ENCODE data around the gene YIPF2. TPM values are rescaled to one million over a fixed set of nuclear protein-coding genes. Genes with fewer than 3 reads are reported as not detected.

The YIPF2 gene
- total RNA-seq, 1 donor from 2014 or later, result 47.2 TPM

DNA sequence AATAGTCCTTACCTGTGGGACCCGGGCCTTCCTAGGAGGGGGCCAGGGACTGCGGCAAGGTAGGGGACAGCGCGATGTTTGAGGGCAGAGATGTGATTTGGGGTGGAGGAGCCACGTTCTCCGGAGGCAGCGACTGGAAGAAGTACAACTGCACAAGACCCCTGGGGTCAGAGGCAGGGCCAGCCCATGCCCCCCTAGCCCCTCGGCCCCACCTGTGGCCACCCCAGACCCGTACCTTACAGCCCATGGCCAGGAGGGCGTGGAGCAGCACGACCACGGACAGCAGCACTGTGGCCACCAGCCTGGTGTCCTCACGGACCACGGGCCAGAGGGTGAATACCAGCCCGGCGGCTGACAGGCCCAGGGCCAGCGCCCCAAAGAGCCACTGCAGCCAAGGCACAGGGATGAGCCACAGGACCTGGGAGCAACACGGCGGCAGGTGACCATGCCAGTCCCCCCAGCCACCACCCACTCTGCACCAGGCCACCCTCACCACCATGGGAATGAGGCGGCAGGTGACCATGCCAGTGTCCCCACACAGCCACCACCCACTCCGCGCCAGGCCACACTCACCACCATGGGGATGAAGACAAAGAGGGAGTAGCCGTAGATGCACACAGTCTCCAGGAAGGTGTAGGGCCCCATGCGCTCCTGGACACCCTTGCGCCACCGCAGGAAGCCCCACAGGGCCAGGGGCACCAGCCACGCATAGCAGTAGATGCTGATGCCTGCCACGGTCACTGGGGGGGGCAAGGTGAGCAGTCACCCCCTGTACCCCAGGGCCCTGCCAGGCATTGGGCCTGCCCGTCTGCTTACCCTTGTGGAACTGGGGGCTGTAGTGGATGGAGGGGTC, 5.0 kb downstream of the YIPF2 start:
- peaks cover 20% of the 10 kb centered on the region for H3K27me3 Mint-ChIP-seq (ENCODE audit: unreplicated experiment)
- TF ChIP-seq, protein P1, sequence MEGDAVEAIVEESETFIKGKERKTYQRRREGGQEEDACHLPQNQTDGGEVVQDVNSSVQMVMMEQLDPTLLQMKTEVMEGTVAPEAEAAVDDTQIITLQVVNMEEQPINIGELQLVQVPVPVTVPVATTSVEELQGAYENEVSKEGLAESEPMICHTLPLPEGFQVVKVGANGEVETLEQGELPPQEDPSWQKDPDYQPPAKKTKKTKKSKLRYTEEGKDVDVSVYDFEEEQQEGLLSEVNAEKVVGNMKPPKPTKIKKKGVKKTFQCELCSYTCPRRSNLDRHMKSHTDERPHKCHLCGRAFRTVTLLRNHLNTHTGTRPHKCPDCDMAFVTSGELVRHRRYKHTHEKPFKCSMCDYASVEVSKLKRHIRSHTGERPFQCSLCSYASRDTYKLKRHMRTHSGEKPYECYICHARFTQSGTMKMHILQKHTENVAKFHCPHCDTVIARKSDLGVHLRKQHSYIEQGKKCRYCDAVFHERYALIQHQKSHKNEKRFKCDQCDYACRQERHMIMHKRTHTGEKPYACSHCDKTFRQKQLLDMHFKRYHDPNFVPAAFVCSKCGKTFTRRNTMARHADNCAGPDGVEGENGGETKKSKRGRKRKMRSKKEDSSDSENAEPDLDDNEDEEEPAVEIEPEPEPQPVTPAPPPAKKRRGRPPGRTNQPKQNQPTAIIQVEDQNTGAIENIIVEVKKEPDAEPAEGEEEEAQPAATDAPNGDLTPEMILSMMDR (IDR thresholded peaks at IDR 0.05; ENCODE audit: partially characterized antibody, unreplicated experiment), result no peak
- H3K27ac Mint-ChIP-seq (ENCODE audit: unreplicated experiment), result no peak overlapping the region
- no peak overlapping the region for H3K4me3 Mint-ChIP-seq (ENCODE audit: unreplicated experiment)
- DNase-seq, result no peak
- peaks cover 5% of the 10 kb centered on the region for H3K4me1 Mint-ChIP-seq (ENCODE audit: low read depth, unreplicated experiment)
- H3K36me3 Mint-ChIP-seq (ENCODE audit: unreplicated experiment), result no peaks in the 10 kb centered on the region
- peaks cover 17% of the 10 kb centered on the region for H3K9me3 Mint-ChIP-seq (ENCODE audit: unreplicated experiment)

DNA sequence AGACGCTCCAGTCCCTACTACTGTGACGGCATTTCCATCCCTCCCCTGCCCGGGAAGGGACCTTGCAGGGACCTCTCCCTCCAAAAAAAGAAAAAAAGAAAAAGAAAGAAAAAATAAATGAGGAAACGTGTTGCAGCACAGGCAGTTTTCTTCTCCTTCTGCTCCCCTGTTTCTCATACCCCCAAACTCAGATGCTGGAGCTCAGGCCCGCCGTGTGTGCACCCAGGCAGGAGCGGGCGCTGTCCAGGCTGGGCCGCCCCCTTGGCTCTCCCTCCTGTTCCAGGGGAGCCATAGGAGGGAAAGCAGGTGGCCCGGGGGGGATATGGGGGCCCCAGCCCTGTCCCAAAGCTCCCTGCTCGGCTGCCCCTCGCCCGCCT, 5.8 kb downstream of the YIPF2 start:
- no peak overlapping the region for H3K4me3 Mint-ChIP-seq (ENCODE audit: unreplicated experiment)
- H3K36me3 Mint-ChIP-seq (ENCODE audit: unreplicated experiment), result no peaks in the 10 kb centered on the region
- no peak for DNase-seq
- peaks cover 15% of the 10 kb centered on the region for H3K9me3 Mint-ChIP-seq (ENCODE audit: unreplicated experiment)
- peaks cover 2% of the 10 kb centered on the region for H3K4me1 Mint-ChIP-seq (ENCODE audit: low read depth, unreplicated experiment)
- H3K27me3 Mint-ChIP-seq (ENCODE audit: unreplicated experiment), result peaks cover 20% of the 10 kb centered on the region
- TF ChIP-seq, protein P1 (IDR thresholded peaks at IDR 0.05; ENCODE audit: partially characterized antibody, unreplicated experiment), result no peak
- no peak overlapping the region for H3K27ac Mint-ChIP-seq (ENCODE audit: unreplicated experiment)

DNA sequence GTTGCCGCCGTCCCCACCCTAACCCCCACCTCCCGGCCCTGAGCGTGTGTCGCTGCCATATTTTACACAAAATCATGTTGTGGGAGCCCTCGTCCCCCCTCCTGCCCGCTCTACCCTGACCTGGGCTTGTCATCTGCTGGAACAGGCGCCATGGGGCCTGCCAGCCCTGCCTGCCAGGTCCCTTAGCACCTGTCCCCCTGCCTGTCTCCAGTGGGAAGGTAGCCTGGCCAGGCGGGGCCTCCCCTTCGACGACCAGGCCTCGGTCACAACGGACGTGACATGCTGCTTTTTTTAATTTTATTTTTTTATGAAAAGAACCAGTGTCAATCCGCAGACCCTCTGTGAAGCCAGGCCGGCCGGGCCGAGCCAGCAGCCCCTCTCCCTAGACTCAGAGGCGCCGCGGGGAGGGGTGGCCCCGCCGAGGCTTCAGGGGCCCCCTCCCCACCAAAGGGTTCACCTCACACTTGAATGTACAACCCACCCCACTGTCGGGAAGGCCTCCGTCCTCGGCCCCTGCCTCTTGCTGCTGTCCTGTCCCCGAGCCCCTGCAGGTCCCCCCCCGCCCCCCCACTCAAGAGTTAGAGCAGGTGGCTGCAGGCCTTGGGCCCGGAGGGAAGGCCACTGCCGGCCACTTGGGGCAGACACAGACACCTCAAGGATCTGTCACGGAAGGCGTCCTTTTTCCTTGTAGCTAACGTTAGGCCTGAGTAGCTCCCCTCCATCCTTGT, 6.4 kb downstream of the YIPF2 start:
- Mint-ChIP-seq H3K36me3 (ENCODE audit: unreplicated experiment) (no peaks in the 10 kb centered on the region), H3K4me3 (ENCODE audit: unreplicated experiment) (no peak overlapping the region), H3K27me3 (ENCODE audit: unreplicated experiment) (peaks cover 20% of the 10 kb centered on the region), H3K27ac (ENCODE audit: unreplicated experiment) (no peak overlapping the region), H3K4me1 (ENCODE audit: low read depth, unreplicated experiment) (peaks cover 2% of the 10 kb centered on the region), H3K9me3 (ENCODE audit: unreplicated experiment) (peaks cover 18% of the 10 kb centered on the region)
- peak; percentile 18 for DNase-seq
- TF ChIP-seq, protein P1 (IDR thresholded peaks at IDR 0.05; ENCODE audit: partially characterized antibody, unreplicated experiment), result no peak

DNA sequence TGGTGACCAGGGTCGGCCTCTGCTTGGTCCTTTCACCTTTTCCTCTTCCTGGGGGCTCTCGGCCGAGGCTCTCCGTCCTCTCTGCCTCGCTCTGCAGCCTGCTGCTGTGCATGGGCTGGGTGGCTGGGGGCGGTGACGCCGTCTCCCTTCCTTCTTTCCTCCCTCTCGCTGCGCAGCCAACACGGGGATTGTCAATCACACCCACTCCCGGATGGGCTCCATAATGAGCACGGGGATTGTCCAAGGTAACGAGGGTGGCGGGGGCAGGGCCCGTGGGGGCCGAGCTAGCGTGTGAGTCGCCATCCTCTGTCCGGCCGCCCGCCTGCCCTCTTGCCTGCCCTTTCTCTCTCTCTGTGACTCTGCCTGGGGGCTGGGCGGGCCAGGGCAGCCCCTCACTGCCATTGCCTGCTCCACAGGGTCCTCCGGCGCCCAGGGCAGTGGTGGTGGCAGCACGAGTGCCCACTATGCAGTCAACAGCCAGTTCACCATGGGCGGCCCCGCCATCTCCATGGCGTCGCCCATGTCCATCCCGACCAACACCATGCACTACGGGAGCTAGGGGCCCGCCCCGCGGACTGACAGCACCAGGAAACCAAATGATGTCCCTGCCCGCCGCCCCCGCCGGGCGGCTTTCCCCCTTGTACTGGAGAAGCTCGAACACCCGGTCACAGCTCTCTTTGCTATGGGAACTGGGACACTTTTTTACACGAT, 7.1 kb downstream of the YIPF2 start:
- H3K36me3 Mint-ChIP-seq (ENCODE audit: unreplicated experiment), result no peaks in the 10 kb centered on the region
- peaks cover 18% of the 10 kb centered on the region for H3K9me3 Mint-ChIP-seq (ENCODE audit: unreplicated experiment)

More for the DNA sequence above, 7.1 kb downstream of the YIPF2 start:
- Mint-ChIP-seq H3K27ac (ENCODE audit: unreplicated experiment) (peak overlapping the region; percentile 80), H3K4me3 (ENCODE audit: unreplicated experiment) (no peak overlapping the region), H3K4me1 (ENCODE audit: low read depth, unreplicated experiment) (peaks cover 2% of the 10 kb centered on the region), H3K27me3 (ENCODE audit: unreplicated experiment) (peaks cover 20% of the 10 kb centered on the region)
- peak; percentile 20 for DNase-seq
- TF ChIP-seq, protein P1 (IDR thresholded peaks at IDR 0.05; ENCODE audit: partially characterized antibody, unreplicated experiment), result no peak
